Brain microvascular endothelial cell (primary cell): Measurements from ENCODE around the gene BANF2.

ENCODE experiments used
- DNase-seq: peaks from one replicate; pipeline ENCODE4 v3.0.0-alpha.2; 2020
- H3K27ac ChIP-seq: fragments of 250-450 bp; sonication (Bioruptor Pico); 2 replicates; pipeline ENCODE4 v1.5.1; 2020; ENCODE audit warnings: mild to moderate bottlenecking, moderate library complexity
- H3K27me3 ChIP-seq: fragments of 250-450 bp; sonication (Bioruptor Pico); replicated peaks from 2 replicates; pipeline ENCODE4 v1.5.1; 2020; ENCODE audit warnings: mild to moderate bottlenecking
- H3K36me3 ChIP-seq: fragments of 250-450 bp; sonication (Bioruptor Pico); replicated peaks from 2 replicates; pipeline ENCODE4 v1.5.1; 2020; ENCODE audit warnings: mild to moderate bottlenecking
- H3K4me3 ChIP-seq: 2 replicates; pipeline ENCODE4 v1.5.1; 2011; ENCODE audit warnings: low read depth, mild to moderate bottlenecking, control low read depth, low read length, moderate library complexity
- CTCF ChIP-seq: IDR thresholded peaks from 2 replicates; pipeline ENCODE4 v1.5.1; 2011; ENCODE audit warnings: low read depth, mild to moderate bottlenecking, moderate library complexity, low read length, control low read depth, inconsistent platforms; ENCODE audit errors: missing control alignments
- in situ Hi-C: cut with HindIII; loops from 2 replicates; pipeline ENCODE4 v1.10.0; 2017; ENCODE audit warnings: low sequenced_read_pairs, low pct_ligation_motif_present

Gene BANF2

DNA sequence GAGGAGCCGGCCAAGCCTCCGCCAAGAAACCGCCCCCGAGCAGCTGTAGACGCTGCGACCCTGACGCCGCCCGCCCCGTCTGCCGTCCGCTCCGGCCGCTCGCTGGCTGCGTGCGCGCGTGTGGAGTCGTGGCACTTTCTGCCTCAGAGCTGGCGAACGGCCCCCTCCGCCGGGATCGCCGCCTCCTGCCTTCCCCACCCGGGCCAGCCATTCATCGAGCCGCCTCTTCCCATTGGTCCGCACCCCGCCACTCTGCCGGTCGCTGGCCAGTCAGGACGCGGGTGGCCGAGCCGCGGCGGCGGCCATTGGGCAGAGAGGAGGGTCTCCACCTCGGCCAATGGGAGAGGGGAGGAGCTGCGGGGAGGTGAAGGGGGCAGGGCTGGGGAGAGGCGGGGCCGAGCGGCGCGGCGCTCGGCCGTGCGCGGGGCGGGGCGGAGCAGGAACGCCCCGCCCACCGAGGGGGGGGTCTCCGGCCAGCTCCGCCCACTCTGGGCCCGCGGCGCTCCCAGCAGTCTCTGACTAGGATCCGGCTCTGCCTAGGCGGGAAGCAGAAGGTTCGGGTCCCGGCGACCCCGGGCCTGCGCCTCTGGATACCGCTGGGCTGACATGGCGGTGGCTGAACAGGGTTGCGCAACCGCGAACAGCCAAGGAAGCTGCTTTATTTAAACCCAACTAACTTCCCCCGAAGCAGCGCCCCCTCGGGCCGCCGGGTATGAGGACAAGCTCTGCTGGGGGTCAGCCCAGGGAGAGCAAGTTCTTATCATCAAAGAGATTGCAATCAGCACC lies 17.5 kb upstream of the BANF2 start, which contains the start of gene RRBP1:
Gene RRBP1, minus strand, starts transcription at position 140 of the 786 bp plus-strand sequence. CDS start 21,735 bp downstream, outside the sequence.
- Histone ChIP-seq H3K27ac (peak within 1 kb of the TSS; percentile 98), H3K4me3 (peak within 1 kb of the TSS; percentile 82), H3K27me3 (peaks cover 10% of the 10 kb centered on the region), H3K36me3 (peaks cover 33% of the 10 kb centered on the region)
- in situ Hi-C loops, result no loop called here
- peak; percentile 96 for DNase-seq
- TF ChIP-seq CTCF, result peak; percentile 88

DNA sequence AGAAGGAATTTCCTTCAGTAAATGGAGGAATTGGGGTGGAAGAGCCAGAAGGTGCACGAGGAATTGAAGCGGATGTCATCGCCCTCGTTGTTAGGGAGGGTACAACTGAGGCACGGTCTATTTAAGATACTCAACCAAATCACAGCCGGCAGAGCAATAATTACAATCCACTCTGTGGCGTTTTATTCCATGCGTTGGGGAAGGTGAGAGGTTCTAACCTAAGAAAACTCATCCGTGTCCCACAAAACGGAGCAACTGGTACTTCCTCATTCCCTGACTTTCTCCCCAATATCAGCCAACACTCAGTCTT lies 16.9 kb upstream of the BANF2 start:
- H3K27me3 ChIP-seq, result peaks cover 10% of the 10 kb centered on the region
- no peak for DNase-seq
- no peak for TF ChIP-seq CTCF
- H3K36me3 ChIP-seq, result peaks cover 29% of the 10 kb centered on the region
- peak overlapping the region; percentile 60 for H3K4me3 ChIP-seq
- in situ Hi-C loops, result no loop called here
- H3K27ac ChIP-seq, result no peak overlapping the region

DNA sequence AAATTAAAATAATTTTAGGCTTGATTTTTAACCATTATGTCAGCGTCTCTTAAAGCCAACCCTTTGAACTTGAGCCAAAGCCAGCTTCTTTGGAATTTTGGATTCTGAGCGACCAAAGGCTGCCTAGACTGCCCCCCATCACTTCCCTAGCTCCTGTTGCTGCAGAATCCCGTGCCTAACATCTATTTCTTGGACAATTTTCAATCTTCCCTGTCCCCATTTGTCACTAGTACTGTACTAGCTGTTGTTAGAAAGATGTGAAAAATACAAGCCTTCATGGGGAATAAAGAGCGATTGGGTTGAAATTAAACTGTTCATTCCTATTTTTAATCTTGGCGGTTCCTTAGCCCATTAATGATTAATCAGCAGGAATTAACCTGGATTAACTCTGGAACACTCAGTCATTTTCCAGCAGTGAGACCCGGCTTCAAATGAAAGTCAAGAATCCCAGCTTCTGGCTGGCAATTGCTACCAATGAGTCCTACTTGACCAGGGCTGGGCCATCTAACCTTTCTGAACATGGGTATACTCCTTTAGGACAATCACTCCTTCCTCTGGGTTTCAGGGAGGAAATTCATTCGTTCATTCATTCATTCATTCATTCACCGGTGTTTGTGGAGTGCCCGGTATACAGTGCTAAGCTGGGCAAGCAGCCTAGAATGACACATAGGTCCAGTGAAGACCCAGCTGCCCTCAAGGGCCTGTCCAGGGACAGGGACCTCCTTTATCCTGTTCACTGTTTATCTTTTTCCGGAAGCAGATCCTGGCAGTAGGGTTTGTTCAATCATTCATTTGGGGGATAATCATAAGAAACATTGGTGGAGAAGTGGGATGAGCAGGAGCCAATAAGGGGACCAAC lies 16.3 kb upstream of the BANF2 start:
- in situ Hi-C loops, result no loop called here
- no peak for DNase-seq
- Histone ChIP-seq H3K27ac (no peak overlapping the region), H3K4me3 (no peak overlapping the region), H3K36me3 (peaks cover 24% of the 10 kb centered on the region), H3K27me3 (peaks cover 10% of the 10 kb centered on the region)
- TF ChIP-seq CTCF, result no peak

DNA sequence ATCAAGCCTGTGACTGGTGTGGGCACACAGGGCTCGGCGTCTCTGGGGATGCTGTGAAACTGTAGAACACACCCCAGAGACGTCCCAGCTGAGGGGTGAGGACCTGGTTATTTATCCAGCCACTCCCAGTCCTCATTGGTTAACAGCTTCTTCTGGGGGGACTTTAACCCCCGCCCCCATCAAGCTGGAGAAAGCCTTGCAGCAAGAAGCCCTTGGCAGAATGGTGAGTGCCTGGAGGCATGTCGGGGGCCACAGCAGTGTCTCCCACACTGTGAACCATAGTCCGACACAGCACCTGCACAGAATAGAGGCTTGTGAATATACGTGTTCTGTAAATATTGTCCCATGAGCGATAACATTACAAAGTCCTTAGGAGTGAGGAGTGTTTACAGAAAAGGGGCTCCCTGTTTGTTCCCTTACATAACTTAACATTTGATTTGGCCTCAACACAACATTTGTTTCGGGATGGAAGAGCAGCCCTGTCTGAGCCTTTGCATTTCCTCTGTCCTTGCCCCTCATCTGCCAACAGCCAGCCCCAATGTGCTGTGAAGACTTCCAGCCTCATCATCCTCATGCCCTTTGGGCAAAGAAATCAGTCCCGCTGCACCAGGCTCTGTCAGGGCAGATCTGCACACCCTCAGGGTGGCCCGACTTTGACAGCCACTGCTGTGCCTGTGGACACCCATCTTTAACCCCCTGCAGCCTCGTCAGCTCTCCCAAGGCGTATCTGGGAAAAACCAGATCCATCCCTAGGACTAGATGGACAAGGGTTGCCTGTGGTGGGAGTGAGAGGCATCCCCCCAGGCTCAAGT lies 15.5 kb upstream of the BANF2 start:
- DNase-seq, result no peak
- Histone ChIP-seq H3K27ac (no peak overlapping the region), H3K36me3 (peaks cover 16% of the 10 kb centered on the region), H3K4me3 (no peak overlapping the region), H3K27me3 (peaks cover 10% of the 10 kb centered on the region)
- TF ChIP-seq CTCF, result no peak
- in situ Hi-C loops, result no loop called here

GRCh38 chr20:17685168-17685567 lies 14.6 kb upstream of the BANF2 start:
- no peak for DNase-seq
- H3K36me3 ChIP-seq, result peaks cover 9% of the 10 kb centered on the region
- in situ Hi-C loops, result no loop called here
- no peak overlapping the region for H3K4me3 ChIP-seq
- H3K27ac ChIP-seq, result no peak overlapping the region
- TF ChIP-seq CTCF, result no peak
- peaks cover 10% of the 10 kb centered on the region for H3K27me3 ChIP-seq
